Left ventricle myocardium inferior (tissue), 1 donor: Measurements from ENCODE around the gene SRP9. TPM values are rescaled to one million over a fixed set of nuclear protein-coding genes. Genes with fewer than 3 reads are reported as not detected.
A peak's percentile ranks its signal among the peaks of the same experiment; 100 is the strongest.

Experiments
- DNase-seq: peaks from one replicate; pipeline ENCODE4 v3.0.0-alpha.2; 2020
- H3K27ac ChIP-seq: fragments of 200-600 bp; replicated peaks from 2 replicates; pipeline ENCODE4 v1.8.0; 2021
- H3K27me3 ChIP-seq: fragments of 200-600 bp; 2 replicates; pipeline ENCODE4 v1.8.0; 2021; ENCODE audit warnings: low read depth
- H3K36me3 ChIP-seq: fragments of 200-600 bp; 2 replicates; pipeline ENCODE4 v1.8.0; 2021
- H3K4me1 ChIP-seq: fragments of 200-600 bp; 2 replicates; pipeline ENCODE4 v1.8.0; 2021
- H3K4me3 ChIP-seq: fragments of 200-600 bp; 2 replicates; pipeline ENCODE4 v1.8.0; 2021; ENCODE audit warnings: mild to moderate bottlenecking, moderate library complexity
- H3K9me3 ChIP-seq: fragments of 200-600 bp; replicated peaks from 2 replicates; pipeline ENCODE4 v1.8.0; 2021
- intact Hi-C: fragments of 100-400 bp; cut with micrococcal nuclease; formaldehyde crosslinking; loops from one replicate; pipeline ENCODE4 v1.11.0; 2022
- total RNA-seq: library from RNA; stranded (reverse); fragmentation: NEBNext Ultra II Directional; extraction: Animal tissue kit (Norgen Biotek cat#: 25700); gene quantifications from one replicate; pipeline ENCODE4 v1.2.1, GENCODE V29; 2021
- TF ChIP-seq, protein P1 (sequence below): fragments of 200-600 bp; IDR thresholded peaks from 2 replicates; pipeline ENCODE4 v1.8.0; 2021; ENCODE audit warnings: antibody characterized with exemption, mild to moderate bottlenecking, borderline replicate concordance
- donor health status: DM: no; HTN: yes; CAD: no; lungs with severe emphysema.

The SRP9 gene
- total RNA-seq, 1 donor from 2014 or later = 205 TPM

GRCh38 chr1:225769687-225770086, 7.9 kb upstream of the SRP9 start:
- intact Hi-C loops = loop anchor here (5.0 to 10.0 kb wide), 3 partner anchors 75 to 292 kb away; partner anchors contain the start of gene ENAH

GRCh38 chr1:225770561-225771248, 6.9 kb upstream of the SRP9 start:
- TF ChIP-seq, protein P1, sequence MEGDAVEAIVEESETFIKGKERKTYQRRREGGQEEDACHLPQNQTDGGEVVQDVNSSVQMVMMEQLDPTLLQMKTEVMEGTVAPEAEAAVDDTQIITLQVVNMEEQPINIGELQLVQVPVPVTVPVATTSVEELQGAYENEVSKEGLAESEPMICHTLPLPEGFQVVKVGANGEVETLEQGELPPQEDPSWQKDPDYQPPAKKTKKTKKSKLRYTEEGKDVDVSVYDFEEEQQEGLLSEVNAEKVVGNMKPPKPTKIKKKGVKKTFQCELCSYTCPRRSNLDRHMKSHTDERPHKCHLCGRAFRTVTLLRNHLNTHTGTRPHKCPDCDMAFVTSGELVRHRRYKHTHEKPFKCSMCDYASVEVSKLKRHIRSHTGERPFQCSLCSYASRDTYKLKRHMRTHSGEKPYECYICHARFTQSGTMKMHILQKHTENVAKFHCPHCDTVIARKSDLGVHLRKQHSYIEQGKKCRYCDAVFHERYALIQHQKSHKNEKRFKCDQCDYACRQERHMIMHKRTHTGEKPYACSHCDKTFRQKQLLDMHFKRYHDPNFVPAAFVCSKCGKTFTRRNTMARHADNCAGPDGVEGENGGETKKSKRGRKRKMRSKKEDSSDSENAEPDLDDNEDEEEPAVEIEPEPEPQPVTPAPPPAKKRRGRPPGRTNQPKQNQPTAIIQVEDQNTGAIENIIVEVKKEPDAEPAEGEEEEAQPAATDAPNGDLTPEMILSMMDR = no peak
- H3K27ac ChIP-seq = peak overlapping the region; percentile 66
- intact Hi-C loops = loop anchor here (5.0 to 10.0 kb wide), 2 partner anchors 116 to 293 kb away; partner anchors contain the start of gene ENAH
- no peaks in the 10 kb centered on the region for H3K27me3 ChIP-seq
- peaks cover 65% of the 10 kb centered on the region for H3K4me1 ChIP-seq
- DNase-seq = no peak
- no peaks in the 10 kb centered on the region for H3K36me3 ChIP-seq
- no peak overlapping the region for H3K4me3 ChIP-seq
- no peaks in the 10 kb centered on the region for H3K9me3 ChIP-seq

More at GRCh38 chr1:225769687-225770086, 7.9 kb upstream of the SRP9 start:
- Histone ChIP-seq H3K27me3 (no peaks in the 10 kb centered on the region), H3K9me3 (no peaks in the 10 kb centered on the region), H3K4me3 (no peak overlapping the region), H3K27ac (peak overlapping the region; percentile 85), H3K4me1 (peaks cover 68% of the 10 kb centered on the region), H3K36me3 (no peaks in the 10 kb centered on the region)
- TF ChIP-seq, protein P1 = no peak
- no peak for DNase-seq

GRCh38 chr1:225771661-225772322, 5.8 kb upstream of the SRP9 start:
- no peaks in the 10 kb centered on the region for H3K27me3 ChIP-seq
- no peak overlapping the region for H3K4me3 ChIP-seq
- no peaks in the 10 kb centered on the region for H3K36me3 ChIP-seq
- TF ChIP-seq, protein P1 = no peak
- H3K4me1 ChIP-seq = peaks cover 65% of the 10 kb centered on the region
- DNase-seq = no peak
- H3K27ac ChIP-seq = peak overlapping the region; percentile 66
- H3K9me3 ChIP-seq = no peaks in the 10 kb centered on the region
- intact Hi-C loops = loop anchor here (5.0 to 10.0 kb wide), 2 partner anchors 117 to 294 kb away; partner anchors contain the start of gene ENAH

GRCh38 chr1:225772323-225772768, 5.3 kb upstream of the SRP9 start:
- intact Hi-C loops = loop anchor here (5.0 to 10.0 kb wide), 2 partner anchors 118 to 295 kb away; partner anchors contain the start of gene ENAH
- peak; percentile 76 for DNase-seq
- no peaks in the 10 kb centered on the region for H3K9me3 ChIP-seq
- TF ChIP-seq, protein P1 = peak; percentile 93
- no peak overlapping the region for H3K4me3 ChIP-seq
- H3K4me1 ChIP-seq = peaks cover 65% of the 10 kb centered on the region
- no peaks in the 10 kb centered on the region for H3K36me3 ChIP-seq
- H3K27me3 ChIP-seq = no peaks in the 10 kb centered on the region
- peak overlapping the region; percentile 66 for H3K27ac ChIP-seq

DNA sequence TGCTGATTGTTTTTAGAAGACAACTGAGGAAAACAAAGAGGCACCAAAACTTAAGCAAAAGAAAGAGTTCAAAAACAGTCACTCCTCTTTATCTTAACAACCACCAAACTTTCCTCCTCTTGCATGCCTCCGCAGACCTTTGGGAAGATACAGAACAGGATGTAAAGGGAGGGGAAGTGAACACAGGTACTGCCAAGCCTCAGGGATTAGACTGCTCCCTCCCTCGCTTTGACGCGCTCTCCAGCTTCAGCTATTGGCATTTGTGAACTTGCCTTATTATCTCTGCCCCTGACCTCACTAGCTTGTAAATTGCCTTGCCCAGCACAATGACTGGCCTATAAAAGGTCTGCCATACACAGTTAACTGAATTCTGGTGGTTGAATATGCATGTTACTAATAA, 4.8 kb upstream of the SRP9 start:
- no peak for DNase-seq
- TF ChIP-seq, protein P1 = no peak
- no peak overlapping the region for H3K27ac ChIP-seq
- no peaks in the 10 kb centered on the region for H3K27me3 ChIP-seq
- H3K4me3 ChIP-seq = no peak overlapping the region
- H3K4me1 ChIP-seq = peaks cover 60% of the 10 kb centered on the region
- H3K9me3 ChIP-seq = no peaks in the 10 kb centered on the region
- intact Hi-C loops = loop anchor here (5.0 to 10.0 kb wide), 2 partner anchors 118 to 296 kb away; partner anchors contain the start of gene ENAH
- no peaks in the 10 kb centered on the region for H3K36me3 ChIP-seq
